Ammon's horn (tissue), 1 donor: Measurements from ENCODE around the gene FCRL2.

Experiments used
- DNase-seq: peaks from one replicate; pipeline ENCODE4 v3.0.0-alpha.2; 2016; ENCODE audit warnings: low spot score

Gene FCRL2

GRCh38 chr1:157776971-157777391 lies at the start of gene FCRL2:
Gene FCRL2 (minus strand): TSS chr1:157777132. CDS start chr1:157777073, 59 bp downstream.
- DNase-seq: no peak

GRCh38 chr1:157820299-157820698 lies 43.4 kb upstream of the FCRL2 start:
- DNase-seq: no peak

GRCh38 chr1:157819896-157820295 lies 43.0 kb upstream of the FCRL2 start, which contains the start of gene FCRL1:
Gene FCRL1 (minus strand): TSS chr1:157820120. CDS start chr1:157820037, 83 bp downstream.
- no peak for DNase-seq

- no peak for DNase-seq
Observed at GRCh38 chr1:157819215-157819614, 42.3 kb upstream of the FCRL2 start.

GRCh38 chr1:157813269-157813668 lies 36.3 kb upstream of the FCRL2 start:
- no peak for DNase-seq

GRCh38 chr1:157806431-157807149 lies 29.7 kb upstream of the FCRL2 start:
- no peak for DNase-seq

GRCh38 chr1:157803851-157804250 lies 26.9 kb upstream of the FCRL2 start:
- DNase-seq: no peak

GRCh38 chr1:157799996-157800395 lies 23.1 kb upstream of the FCRL2 start:
- DNase-seq: no peak

GRCh38 chr1:157798211-157798610 lies 21.3 kb upstream of the FCRL2 start:
- DNase-seq: no peak

GRCh38 chr1:157785248-157785647 lies 8.3 kb upstream of the FCRL2 start:
- DNase-seq: no peak

- DNase-seq: no peak
Observed at GRCh38 chr1:157784801-157785200, 7.9 kb upstream of the FCRL2 start.

- DNase-seq: no peak
Observed at GRCh38 chr1:157782931-157783330, 6.0 kb upstream of the FCRL2 start.

GRCh38 chr1:157781048-157781447 lies 4.1 kb upstream of the FCRL2 start:
- DNase-seq: no peak

- DNase-seq: no peak
Observed at GRCh38 chr1:157775101-157775870, 1.6 kb downstream of the FCRL2 start.

- no peak for DNase-seq
Observed at GRCh38 chr1:157774412-157774811, 2.5 kb downstream of the FCRL2 start.

GRCh38 chr1:157773493-157774350 lies 3.2 kb downstream of the FCRL2 start:
- no peak for DNase-seq

GRCh38 chr1:157771661-157772425 lies 5.1 kb downstream of the FCRL2 start:
- no peak for DNase-seq

- DNase-seq: no peak
Observed at GRCh38 chr1:157770442-157771043, 6.4 kb downstream of the FCRL2 start.

GRCh38 chr1:157766792-157767191 lies 10.1 kb downstream of the FCRL2 start:
- no peak for DNase-seq

- DNase-seq: no peak
Observed at GRCh38 chr1:157758018-157758417, 18.9 kb downstream of the FCRL2 start.

- no peak for DNase-seq
Observed at GRCh38 chr1:157753611-157754010, 23.3 kb downstream of the FCRL2 start.
